ENCODE measurements around the gene COX20.

DNA sequence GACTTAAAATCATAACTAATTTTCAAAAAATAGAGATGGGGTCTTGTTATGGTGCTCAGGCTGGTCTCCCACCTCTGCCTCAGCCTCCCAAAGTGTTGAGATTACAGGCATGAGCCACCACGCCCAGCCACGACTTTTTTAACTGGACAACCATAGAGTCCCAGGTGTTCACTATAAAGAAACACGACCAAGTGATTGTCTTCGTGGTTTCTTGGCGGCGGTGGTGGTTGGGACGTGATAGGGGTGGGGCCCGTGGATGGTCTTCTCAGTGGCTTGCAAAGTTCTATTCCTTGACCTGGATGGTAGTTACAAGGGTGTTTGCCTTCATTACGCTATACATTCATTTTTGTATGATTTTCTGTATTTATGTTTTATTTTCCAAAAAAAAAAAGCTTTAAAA, 34.6 kb upstream of the COX20 start:
- TF ChIP-seq POLR2A (IDR thresholded peaks at IDR 0.05; ENCODE audit: low read depth): no peak
- no peak for TF ChIP-seq EP300 (IDR thresholded peaks at IDR 0.05)
- no peak for TF ChIP-seq CTCF (IDR thresholded peaks at IDR 0.05)
